ENCODE results near the gene BSCL2.
"Not testable (repeated sequence)": the region's sequence is repeated elsewhere in the genome, so short reads cannot be mapped to it uniquely, and the experiment has no call there.

The BSCL2 gene

GRCh38 chr11:62682518-62682917, 24.7 kb downstream of the BSCL2 start:
- DNase-seq, result no peak

GRCh38 chr11:62680825-62681240, 26.4 kb downstream of the BSCL2 start:
- DNase-seq, result no peak

- DNase-seq, result peak; percentile 79
Observed at GRCh38 chr11:62678770-62679696, 28.2 kb downstream of the BSCL2 start, which contains the start of gene UBXN1. UBXN1 (minus strand) TSS chr11:62679073; CDS start chr11:62678923, 150 bp downstream.

- no peak for DNase-seq
Observed at GRCh38 chr11:62678433-62678769, 28.8 kb downstream of the BSCL2 start.

GRCh38 chr11:62677714-62678113, 29.5 kb downstream of the BSCL2 start:
- no peak for DNase-seq

- DNase-seq, result no peak
Observed at GRCh38 chr11:62677156-62677555, 30.1 kb downstream of the BSCL2 start.

- no peak for DNase-seq
Observed at GRCh38 chr11:62676698-62677097, 30.5 kb downstream of the BSCL2 start.

GRCh38 chr11:62675415-62675814, 31.8 kb downstream of the BSCL2 start:
- not testable (repeated sequence) for DNase-seq

GRCh38 chr11:62673196-62673525, 34.1 kb downstream of the BSCL2 start:
- DNase-seq, result no peak

- DNase-seq, result peak; percentile 75
Observed at GRCh38 chr11:62671608-62672389, 35.4 kb downstream of the BSCL2 start, which contains the start of the genes LBHD1 and UQCC3. LBHD1 (minus strand) TSS chr11:62672267; CDS start chr11:62670031, 2,236 bp downstream. UQCC3 (plus strand) TSS chr11:62671673; CDS start chr11:62671746, 73 bp downstream.

GRCh38 chr11:62671236-62671607, 36.0 kb downstream of the BSCL2 start:
- DNase-seq, result no peak

GRCh38 chr11:62669420-62670161, 37.6 kb downstream of the BSCL2 start:
- no peak for DNase-seq

- no peak for DNase-seq
Observed at GRCh38 chr11:62667460-62667859, 39.8 kb downstream of the BSCL2 start.

- DNase-seq, result no peak
Observed at GRCh38 chr11:62666259-62666926, 40.8 kb downstream of the BSCL2 start.

GRCh38 chr11:62665599-62666258, 41.5 kb downstream of the BSCL2 start:
- peak; percentile 66 for DNase-seq

GRCh38 chr11:62665075-62665598, 42.1 kb downstream of the BSCL2 start, which contains the start of the genes C11orf98 and CSKMT:
C11orf98 (minus strand) TSS chr11:62665210; CDS start chr11:62665169, 41 bp downstream.
CSKMT (plus strand) TSS chr11:62665312; CDS start chr11:62665880, 568 bp downstream.
- peak; percentile 98 for DNase-seq

GRCh38 chr11:62664405-62665074, 42.7 kb downstream of the BSCL2 start:
- DNase-seq, result no peak

- no peak for DNase-seq
Observed at GRCh38 chr11:62656796-62657429, 50.3 kb downstream of the BSCL2 start.

- no peak for DNase-seq
Observed at GRCh38 chr11:62654297-62654696, 52.9 kb downstream of the BSCL2 start.
